ENCODE measurements around the gene AHI1.

DNA sequence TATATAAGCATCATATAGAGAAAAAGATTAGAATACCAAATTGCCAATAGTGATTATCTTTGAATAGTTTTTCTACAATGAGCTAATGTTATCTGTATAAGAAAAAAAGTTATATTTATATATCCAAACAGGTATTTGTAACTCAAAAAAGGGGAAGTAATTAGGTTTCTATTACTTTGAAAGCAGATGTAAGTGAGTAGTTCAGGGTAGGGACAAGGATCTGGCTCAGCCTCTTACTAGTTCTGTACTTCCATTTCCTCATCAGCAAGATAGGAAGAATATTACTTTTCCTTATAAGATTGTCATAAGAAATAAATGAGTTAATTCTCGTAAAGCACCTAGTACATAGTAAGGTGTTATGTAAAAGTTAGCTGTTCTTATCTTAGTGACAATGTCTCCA lies 32.2 kb downstream of the AHI1 start:
- TF ChIP-seq, protein P1, sequence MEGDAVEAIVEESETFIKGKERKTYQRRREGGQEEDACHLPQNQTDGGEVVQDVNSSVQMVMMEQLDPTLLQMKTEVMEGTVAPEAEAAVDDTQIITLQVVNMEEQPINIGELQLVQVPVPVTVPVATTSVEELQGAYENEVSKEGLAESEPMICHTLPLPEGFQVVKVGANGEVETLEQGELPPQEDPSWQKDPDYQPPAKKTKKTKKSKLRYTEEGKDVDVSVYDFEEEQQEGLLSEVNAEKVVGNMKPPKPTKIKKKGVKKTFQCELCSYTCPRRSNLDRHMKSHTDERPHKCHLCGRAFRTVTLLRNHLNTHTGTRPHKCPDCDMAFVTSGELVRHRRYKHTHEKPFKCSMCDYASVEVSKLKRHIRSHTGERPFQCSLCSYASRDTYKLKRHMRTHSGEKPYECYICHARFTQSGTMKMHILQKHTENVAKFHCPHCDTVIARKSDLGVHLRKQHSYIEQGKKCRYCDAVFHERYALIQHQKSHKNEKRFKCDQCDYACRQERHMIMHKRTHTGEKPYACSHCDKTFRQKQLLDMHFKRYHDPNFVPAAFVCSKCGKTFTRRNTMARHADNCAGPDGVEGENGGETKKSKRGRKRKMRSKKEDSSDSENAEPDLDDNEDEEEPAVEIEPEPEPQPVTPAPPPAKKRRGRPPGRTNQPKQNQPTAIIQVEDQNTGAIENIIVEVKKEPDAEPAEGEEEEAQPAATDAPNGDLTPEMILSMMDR (IDR thresholded peaks at IDR 0.05), result no peak
- TF ChIP-seq POLR2A (IDR thresholded peaks at IDR 0.05), result no peak

Measured in ovary (tissue), 3 donors.